Aortic smooth muscle cell (primary cell): ENCODE measurements around the gene UMODL1. TPM values are rescaled to one million over a fixed set of nuclear protein-coding genes. Genes with fewer than 3 reads are reported as not detected.

Experiments
- total RNA-seq: library from RNA; depleted of rRNA; stranded (reverse); fragments of >200 nt; gene quantifications from 2 replicates; pipeline ENCODE4 v1.2.3, GENCODE V29; 2014

Gene UMODL1, protein sequence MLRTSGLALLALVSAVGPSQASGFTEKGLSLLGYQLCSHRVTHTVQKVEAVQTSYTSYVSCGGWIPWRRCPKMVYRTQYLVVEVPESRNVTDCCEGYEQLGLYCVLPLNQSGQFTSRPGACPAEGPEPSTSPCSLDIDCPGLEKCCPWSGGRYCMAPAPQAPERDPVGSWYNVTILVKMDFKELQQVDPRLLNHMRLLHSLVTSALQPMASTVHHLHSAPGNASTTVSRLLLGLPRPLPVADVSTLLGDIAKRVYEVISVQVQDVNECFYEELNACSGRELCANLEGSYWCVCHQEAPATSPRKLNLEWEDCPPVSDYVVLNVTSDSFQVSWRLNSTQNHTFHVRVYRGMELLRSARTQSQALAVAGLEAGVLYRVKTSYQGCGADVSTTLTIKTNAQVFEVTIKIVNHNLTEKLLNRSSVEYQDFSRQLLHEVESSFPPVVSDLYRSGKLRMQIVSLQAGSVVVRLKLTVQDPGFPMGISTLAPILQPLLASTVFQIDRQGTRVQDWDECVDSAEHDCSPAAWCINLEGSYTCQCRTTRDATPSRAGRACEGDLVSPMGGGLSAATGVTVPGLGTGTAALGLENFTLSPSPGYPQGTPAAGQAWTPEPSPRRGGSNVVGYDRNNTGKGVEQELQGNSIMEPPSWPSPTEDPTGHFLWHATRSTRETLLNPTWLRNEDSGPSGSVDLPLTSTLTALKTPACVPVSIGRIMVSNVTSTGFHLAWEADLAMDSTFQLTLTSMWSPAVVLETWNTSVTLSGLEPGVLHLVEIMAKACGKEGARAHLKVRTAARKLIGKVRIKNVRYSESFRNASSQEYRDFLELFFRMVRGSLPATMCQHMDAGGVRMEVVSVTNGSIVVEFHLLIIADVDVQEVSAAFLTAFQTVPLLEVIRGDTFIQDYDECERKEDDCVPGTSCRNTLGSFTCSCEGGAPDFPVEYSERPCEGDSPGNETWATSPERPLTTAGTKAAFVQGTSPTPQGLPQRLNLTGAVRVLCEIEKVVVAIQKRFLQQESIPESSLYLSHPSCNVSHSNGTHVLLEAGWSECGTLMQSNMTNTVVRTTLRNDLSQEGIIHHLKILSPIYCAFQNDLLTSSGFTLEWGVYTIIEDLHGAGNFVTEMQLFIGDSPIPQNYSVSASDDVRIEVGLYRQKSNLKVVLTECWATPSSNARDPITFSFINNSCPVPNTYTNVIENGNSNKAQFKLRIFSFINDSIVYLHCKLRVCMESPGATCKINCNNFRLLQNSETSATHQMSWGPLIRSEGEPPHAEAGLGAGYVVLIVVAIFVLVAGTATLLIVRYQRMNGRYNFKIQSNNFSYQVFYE
- total RNA-seq, result not detected in 2 replicates

GRCh38 chr21:42071146-42071737 lies at the start of gene UMODL1:
TSS of gene UMODL1 (plus strand) at chr21:42071317. CDS start at chr21:42071317, 0 bp downstream.

Other genes with a start within 250 kb of the UMODL1 start
- gene PRDM15, start 192.0 kb upstream of the UMODL1 start, total RNA-seq, result 5.0 and 6.2 TPM in 2 replicates
- gene C2CD2, start 117.3 kb upstream of the UMODL1 start, total RNA-seq, result 35.0 and 49.7 TPM in 2 replicates
- 6.5 and 7.0 TPM in 2 replicates for gene ZBTB21, start 61.0 kb upstream of the UMODL1 start, total RNA-seq
- 2.1 and 3.3 TPM in 2 replicates for gene ABCG1, start 147.8 kb downstream of the UMODL1 start, total RNA-seq
- 0.68 TPM in 1 of 2 replicates, not detected in the other for gene TFF3, start 244.1 kb downstream of the UMODL1 start, total RNA-seq